Lung (tissue), 12 donors: ENCODE results near the gene EIF2D. TPM values are rescaled to one million over a fixed set of nuclear protein-coding genes. Genes with fewer than 3 reads are reported as not detected.

Experiments
- ATAC-seq: fragments of 200-7000 bp; cut with Tn5 transposase; one replicate; pipeline ENCODE4 v1.9.1; 2020; ENCODE audit warnings: moderate number of reproducible peaks; ENCODE audit not compliant: insufficient read depth, low FRiP score
- DNase-seq, 3 donors: peaks; one replicate each; pipeline ENCODE4 v3.0.0-alpha.2; 2013 to 2017
- H3K27ac ChIP-seq, 2 donors: one replicate each; pipeline ENCODE4 v1.5.1; 2013; ENCODE audit warnings: mild to moderate bottlenecking in 2 of 2, moderate library complexity in 2 of 2, control low read depth in 1 of 2, inconsistent platforms in 1 of 2, low read depth in 1 of 2, low read length in 1 of 2
- H3K27me3 ChIP-seq, 3 donors: one replicate each; pipeline ENCODE4 v1.5.1; 2013; ENCODE audit warnings: low read length in 2 of 3; ENCODE audit not compliant: control insufficient read depth in 3 of 3, insufficient read depth in 3 of 3
- H3K36me3 ChIP-seq, 4 donors: one replicate each; pipeline ENCODE4 v1.5.1; 2013; ENCODE audit warnings: low read length in 4 of 4, mild to moderate bottlenecking in 1 of 4, moderate library complexity in 1 of 4; ENCODE audit not compliant: control insufficient read depth in 4 of 4, insufficient read depth in 4 of 4
- H3K4me1 ChIP-seq, 5 donors: one replicate each; pipeline ENCODE4 v1.5.1; 2013; ENCODE audit warnings: low read length in 5 of 5, mild to moderate bottlenecking in 2 of 5, moderate library complexity in 1 of 5; ENCODE audit not compliant: control insufficient read depth in 5 of 5, insufficient read depth in 5 of 5
- H3K4me3 ChIP-seq: one replicate; pipeline ENCODE4 v1.5.1; 2013; ENCODE audit warnings: mild to moderate bottlenecking, control low read depth, moderate library complexity
- H3K9ac ChIP-seq, 2 donors: one replicate each; pipeline ENCODE4 v1.5.1; 2013; ENCODE audit warnings: low read length in 2 of 2, control low read depth in 1 of 2; ENCODE audit not compliant: insufficient read depth in 1 of 2
- H3K9me3 ChIP-seq, 4 donors: one replicate each; pipeline ENCODE4 v1.5.1; 2013; ENCODE audit warnings: low read length in 3 of 4, mild to moderate bottlenecking in 1 of 4, moderate library complexity in 1 of 4; ENCODE audit not compliant: control insufficient read depth in 4 of 4, insufficient read depth in 3 of 4
- CTCF ChIP-seq: IDR thresholded peaks from 2 replicates; pipeline ENCODE4 v1.5.1; 2012; ENCODE audit warnings: mild to moderate bottlenecking; ENCODE audit errors: control extremely low read depth, extremely low read depth
- WGBS, 2 donors: extraction: QIAGEN DNeasy Blood & Tissue Kit; methylation state at CpG; one replicate each; pipeline ENCODE4 v1.1.7; 2013; 5-methylcytosine and 5-hydroxymethylcytosine counted together
- polyA plus RNA-seq, 2 donors: library from polyadenylated mRNA; stranded (reverse); fragments of 200-250 nt; gene quantifications; one replicate each; pipeline ENCODE4 v1.2.1, GENCODE V29; 2013
- total RNA-seq, 2 donors: library from RNA; depleted of rRNA in 1 of 2; stranded (reverse); fragments of >200 nt in 1 of 2; gene quantifications; one replicate each; pipeline ENCODE4 v1.2.1, GENCODE V29; 2014 to 2021
- donor health status: control.
- donor health status: control.
- donor health status: Bipolar disorder and iron deficiency.
- donor health status: healthy.
- donor health status: DM: yes; HTN: yes; CAD: no.

The EIF2D gene
- total and polyA plus RNA-seq, 4 donors: 27.7 to 78.9 (median 43.2) TPM

GRCh38 chr1:206569556-206569955 lies 42.7 kb downstream of the EIF2D start:
- no peaks in the 10 kb centered on the region for H3K9me3 ChIP-seq
- no peak for DNase-seq
- WGBS, 2 donors: 91 to 93% methylated on average over 4 of the region's 4 CpGs
- H3K27me3 ChIP-seq: no peaks in the 10 kb centered on the region
- no peak overlapping the region for H3K27ac ChIP-seq
- peaks cover 0 to 1% (median 0%) of the 10 kb centered on the region in 4 donors for H3K36me3 ChIP-seq
- no peak for TF ChIP-seq CTCF
- no peak overlapping the region for H3K9ac ChIP-seq
- no peak overlapping the region for H3K4me3 ChIP-seq
- H3K4me1 ChIP-seq: peaks cover 0 to 14% (median 0%) of the 10 kb centered on the region in 5 donors
- ATAC-seq: no peak

GRCh38 chr1:206568779-206569352 lies 43.4 kb downstream of the EIF2D start:
- H3K27ac ChIP-seq: no peak overlapping the region
- H3K4me3 ChIP-seq: no peak overlapping the region
- no peaks in the 10 kb centered on the region for H3K9me3 ChIP-seq
- no peak for TF ChIP-seq CTCF
- peaks cover 0 to 11% (median 0%) of the 10 kb centered on the region in 5 donors for H3K4me1 ChIP-seq
- DNase-seq (no peak), ATAC-seq (no peak)
- no peak overlapping the region for H3K9ac ChIP-seq
- 84 to 91% methylated on average over 8 of the region's 8 CpGs for WGBS, 2 donors
- H3K36me3 ChIP-seq: no peaks in the 10 kb centered on the region
- no peaks in the 10 kb centered on the region for H3K27me3 ChIP-seq

GRCh38 chr1:206568256-206568655 lies 44.0 kb downstream of the EIF2D start:
- ATAC-seq (no peak), DNase-seq (no peak)
- H3K9ac ChIP-seq: no peak overlapping the region
- WGBS, 2 donors: 60 to 66% methylated on average over 10 of the region's 10 CpGs
- H3K27me3 ChIP-seq: no peaks in the 10 kb centered on the region
- no peaks in the 10 kb centered on the region for H3K9me3 ChIP-seq
- peaks cover 0 to 10% (median 0%) of the 10 kb centered on the region in 5 donors for H3K4me1 ChIP-seq
- no peak for TF ChIP-seq CTCF
- no peak overlapping the region for H3K27ac ChIP-seq
- no peaks in the 10 kb centered on the region for H3K36me3 ChIP-seq
- no peak overlapping the region for H3K4me3 ChIP-seq

- Histone ChIP-seq H3K4me1 (peaks cover 0 to 7% (median 0%) of the 10 kb centered on the region in 5 donors), H3K9ac (no peak overlapping the region), H3K9me3 (no peaks in the 10 kb centered on the region), H3K27ac (no peak overlapping the region), H3K36me3 (peaks cover 0 to under 1% (median 0%) of the 10 kb centered on the region in 4 donors), H3K4me3 (no peak overlapping the region), H3K27me3 (no peaks in the 10 kb centered on the region)
- 74 to 91% methylated on average over 4 of the region's 4 CpGs for WGBS, 2 donors
- no peak for DNase-seq
- no peak for TF ChIP-seq CTCF
- ATAC-seq: no peak
These were observed 45.3 kb downstream of the EIF2D start for GRCh38 chr1:206566999-206567398.
